Astrocyte of the hippocampus (primary cell): ENCODE measurements around the gene ECI1.
"Not testable (repeated sequence)": the region's sequence is repeated elsewhere in the genome, so short reads cannot be mapped to it uniquely, and the experiment has no call there.

Experiments
- DNase-seq: peaks from one replicate; pipeline ENCODE4 v3.0.0; 2011; ENCODE audit warnings: low read depth, low spot score

The ECI1 gene

DNA sequence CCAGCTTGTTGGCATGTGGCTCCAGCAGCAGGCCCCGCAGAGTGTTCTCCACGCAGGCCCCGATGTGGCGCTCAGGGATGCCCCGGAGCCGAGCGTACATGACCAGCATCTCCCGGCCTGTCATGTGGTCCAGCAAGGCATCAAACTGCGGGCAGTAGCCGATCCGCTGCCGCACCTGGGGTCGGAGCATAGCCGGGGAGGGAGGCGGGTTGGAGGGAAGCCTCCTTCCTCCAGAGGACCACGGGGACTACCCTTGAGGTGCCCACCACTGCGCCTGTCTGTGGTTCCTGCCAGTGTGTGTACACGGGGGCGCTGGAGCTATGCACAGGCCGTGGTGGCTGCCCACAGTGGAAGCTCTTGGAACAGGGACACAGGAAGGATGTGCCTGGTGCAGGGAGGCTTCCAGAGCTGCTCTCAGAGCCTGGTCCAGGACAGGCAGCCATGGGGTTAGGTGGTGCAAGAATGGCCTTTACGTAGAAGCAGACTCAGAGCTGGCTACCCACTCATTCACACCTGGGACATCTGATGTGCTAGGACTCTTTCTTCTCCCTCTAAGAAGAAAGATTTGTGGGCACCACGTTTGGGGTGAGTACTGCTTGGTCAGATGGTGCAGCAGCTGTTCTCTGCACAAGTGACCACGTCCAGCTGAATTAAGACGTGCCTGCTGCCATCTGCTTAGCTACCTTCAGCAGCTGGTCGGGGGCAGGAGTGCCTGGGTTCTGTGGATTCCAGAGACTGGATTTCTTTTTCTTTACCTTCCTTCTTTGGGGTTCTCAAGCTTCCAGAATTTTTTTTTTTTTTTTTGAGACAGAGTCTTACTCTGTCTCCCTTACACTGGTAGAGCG lies 27.8 kb upstream of the ECI1 start:
- DNase-seq: no peak

- DNase-seq: no peak
Measured at GRCh38 chr16:2278272-2278608, 26.9 kb upstream of the ECI1 start.

- no peak for DNase-seq
Measured at GRCh38 chr16:2277466-2278271, 26.3 kb upstream of the ECI1 start.

GRCh38 chr16:2276368-2277195 lies 25.2 kb upstream of the ECI1 start:
- no peak for DNase-seq

DNA sequence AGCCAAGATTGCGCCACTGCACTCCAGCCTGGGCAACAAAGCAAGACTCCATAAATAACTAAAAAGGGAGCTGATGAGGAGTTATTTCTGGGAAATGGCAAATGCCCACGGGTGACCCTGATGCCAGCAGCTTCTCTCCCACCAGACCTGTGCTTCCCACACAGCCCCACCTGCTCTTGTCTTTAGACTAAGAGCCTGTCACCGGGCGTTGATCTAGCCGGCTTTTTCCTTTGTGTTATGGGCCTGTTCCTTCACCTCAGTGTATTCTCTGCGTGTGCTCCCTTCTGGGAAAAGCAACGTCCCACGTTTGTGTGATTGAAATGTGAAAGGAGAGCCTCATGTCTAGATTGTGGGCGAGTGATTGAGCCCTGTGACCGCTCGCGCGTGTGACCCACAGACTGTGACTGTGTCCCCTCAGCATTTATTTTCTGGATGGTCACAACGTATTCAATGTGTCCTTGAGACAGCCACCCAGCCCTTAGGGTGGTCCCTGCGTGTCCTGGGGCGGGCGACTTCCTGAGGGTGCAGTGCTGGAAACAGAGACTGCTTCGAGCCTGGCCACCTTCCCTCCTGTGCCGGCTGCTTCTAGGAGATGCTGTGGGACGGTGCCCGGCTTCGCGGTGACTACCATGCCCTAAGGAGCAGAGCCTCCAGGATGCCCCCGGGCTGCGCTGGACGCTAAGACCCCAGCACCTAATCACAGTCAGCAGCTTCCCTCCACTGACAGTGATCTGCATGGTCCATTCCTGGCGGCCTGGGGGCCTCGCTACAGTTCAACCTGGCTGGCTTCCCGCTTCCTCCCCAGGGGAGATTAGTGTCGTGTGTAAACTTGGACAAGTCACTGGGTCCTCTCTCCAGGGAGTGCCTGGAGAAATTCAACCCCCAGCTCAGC lies 24.3 kb upstream of the ECI1 start:
- no peak for DNase-seq

DNA sequence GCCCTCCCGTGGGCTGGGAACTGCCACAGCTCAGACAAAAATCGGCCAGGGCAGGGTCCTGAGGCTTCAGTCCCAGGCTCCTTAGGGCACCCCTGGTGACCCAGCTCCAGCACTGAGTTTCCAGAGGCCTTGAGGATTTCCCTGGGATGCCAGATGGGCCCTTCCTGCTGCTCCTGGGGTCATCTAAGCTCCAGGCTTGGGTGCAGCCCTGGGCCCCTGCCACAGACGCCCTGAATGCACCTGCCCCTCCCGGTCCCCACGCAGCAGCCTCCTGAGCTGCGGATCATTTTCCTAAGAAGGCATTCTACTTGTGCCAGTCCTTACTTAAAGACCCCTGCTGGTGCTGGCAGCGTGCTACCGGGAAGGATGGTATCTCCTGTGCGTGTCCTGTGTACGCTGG lies 22.5 kb upstream of the ECI1 start:
- no peak for DNase-seq

DNA sequence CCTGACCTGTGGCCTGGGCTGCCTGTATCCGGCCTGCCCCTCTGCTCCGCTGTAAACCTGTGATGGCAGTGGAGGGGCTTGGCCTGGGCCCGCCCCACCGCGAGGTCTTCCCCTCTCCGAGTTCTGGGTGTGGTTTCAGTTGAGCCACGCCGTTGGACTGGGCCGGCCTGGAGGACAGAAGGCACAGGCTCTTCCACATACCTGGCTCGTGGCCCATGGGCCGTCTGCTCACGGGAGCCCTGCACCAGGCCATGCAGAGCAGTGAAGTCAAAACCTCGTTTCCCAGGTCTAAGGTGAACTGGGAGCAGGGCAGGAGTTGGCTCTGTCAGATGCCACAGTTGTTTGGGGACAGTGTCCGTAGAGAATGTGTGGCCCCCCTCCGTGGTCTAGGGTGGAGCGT lies 22.1 kb upstream of the ECI1 start:
- no peak for DNase-seq

GRCh38 chr16:2271848-2272461 lies 20.6 kb upstream of the ECI1 start:
- no peak for DNase-seq

DNA sequence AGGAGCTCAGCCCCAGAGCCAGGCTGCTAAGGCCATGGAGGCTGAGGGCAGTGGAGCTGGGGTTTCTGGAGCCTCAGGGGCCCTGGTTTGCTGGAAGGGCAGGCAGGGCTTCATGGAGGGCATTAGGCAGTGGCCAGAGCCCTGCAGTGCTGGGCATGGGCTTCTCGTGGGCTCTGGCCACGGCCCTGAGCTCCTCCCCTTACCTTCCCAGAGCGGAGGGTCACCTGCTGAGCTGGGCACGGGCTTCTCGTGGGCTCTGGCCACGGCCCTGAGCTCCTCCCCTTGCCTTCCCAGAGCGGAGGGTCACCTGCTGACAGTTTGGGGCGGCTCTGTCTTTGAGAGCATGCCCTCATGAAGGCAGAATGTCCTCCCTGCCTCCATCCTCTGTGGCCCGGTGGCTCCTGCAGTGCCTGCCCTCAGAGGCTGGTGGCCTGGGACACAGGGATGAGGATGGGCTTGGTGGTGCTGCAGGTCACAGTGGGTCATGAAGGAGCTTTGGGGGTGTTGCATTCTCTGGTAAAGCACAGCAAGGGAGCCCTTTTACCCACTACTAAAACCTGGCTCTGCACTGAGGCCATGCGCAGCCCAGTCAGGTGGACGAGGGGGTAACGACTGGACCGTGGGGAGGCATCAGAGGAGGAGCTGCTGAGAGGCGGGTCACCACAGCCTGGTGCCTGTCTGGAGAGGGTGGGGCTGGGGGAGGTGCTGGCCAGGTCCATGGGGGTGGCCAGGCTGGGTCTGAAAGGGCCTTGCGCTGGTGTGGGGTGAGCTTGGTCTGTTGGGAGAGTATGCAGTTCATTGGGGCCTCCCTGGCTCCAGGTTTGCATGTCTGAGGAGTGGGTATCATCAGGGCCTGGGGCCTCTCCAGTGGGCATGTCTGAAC lies 19.4 kb upstream of the ECI1 start:
- no peak for DNase-seq

DNA sequence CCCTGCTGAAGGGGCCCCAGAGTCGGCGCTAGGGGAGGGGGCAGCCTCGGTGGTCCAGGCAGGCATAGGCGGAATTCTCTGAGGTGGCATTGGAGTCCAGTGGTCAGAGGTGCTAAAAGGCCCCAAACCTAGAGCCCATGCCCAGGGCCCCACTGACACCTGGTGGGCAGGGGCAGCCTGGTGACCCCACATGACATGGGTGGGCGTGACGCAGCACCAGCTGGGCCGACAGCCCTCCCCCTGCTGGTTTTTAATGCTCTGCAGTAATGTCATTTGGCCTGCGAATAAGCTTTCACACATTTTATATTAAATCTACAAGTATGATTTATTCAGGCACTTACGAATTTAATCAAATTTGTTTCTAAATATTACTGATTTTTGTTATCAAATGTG lies 18.7 kb upstream of the ECI1 start:
- DNase-seq: no peak

- DNase-seq: peak; percentile 99
Measured at GRCh38 chr16:2267913-2268666, 16.7 kb upstream of the ECI1 start, which contains the start of gene RNPS1. Gene RNPS1 (minus strand): TSS chr16:2268126. CDS start chr16:2264643, 3,483 bp downstream.

- not testable (repeated sequence) for DNase-seq
Measured at GRCh38 chr16:2267505-2267912, 16.1 kb upstream of the ECI1 start.

DNA sequence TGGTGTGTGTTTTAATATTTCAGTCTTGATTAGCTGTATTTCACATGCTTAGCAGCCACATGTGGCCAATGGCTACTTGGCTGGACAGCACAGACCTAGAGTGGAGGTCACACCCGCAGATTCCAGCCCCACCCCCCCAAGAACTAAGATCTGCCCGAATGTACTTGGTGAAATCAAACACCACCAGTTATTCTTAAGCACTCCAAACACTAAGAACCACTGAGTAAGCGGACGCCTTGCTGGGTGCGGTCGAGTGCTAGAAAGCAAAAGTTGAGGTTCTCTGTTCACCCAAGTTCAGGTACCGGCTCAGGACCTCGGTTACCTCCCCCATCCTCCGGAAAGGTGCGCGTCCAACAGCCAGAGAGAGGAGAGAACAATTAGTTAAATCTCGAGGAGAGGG lies 15.5 kb upstream of the ECI1 start:
- peak; percentile 35 for DNase-seq

- not testable (repeated sequence) for DNase-seq
Measured at GRCh38 chr16:2263026-2263425, 11.6 kb upstream of the ECI1 start.

DNA sequence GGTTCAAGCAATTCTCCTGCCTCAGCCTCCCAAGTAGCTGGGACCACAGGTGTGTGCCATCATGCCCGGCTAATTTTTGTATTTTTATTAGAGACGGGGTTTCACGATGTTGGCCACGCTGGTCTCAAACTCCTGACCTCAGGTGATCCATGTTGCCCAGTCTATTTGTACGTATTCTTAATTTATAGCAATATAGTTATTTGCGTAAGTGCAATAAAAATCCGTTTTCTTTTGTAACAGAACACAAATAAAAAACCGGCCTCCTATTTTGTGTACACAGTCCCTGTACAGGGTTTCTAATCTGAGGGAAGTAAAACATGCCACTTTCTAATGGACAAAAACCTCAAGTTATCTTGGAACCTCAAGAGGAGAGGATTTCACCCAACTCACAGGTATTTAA lies 8.9 kb upstream of the ECI1 start:
- DNase-seq: no peak

- not testable (repeated sequence) for DNase-seq
Measured at GRCh38 chr16:2258530-2258929, 7.1 kb upstream of the ECI1 start.

DNA sequence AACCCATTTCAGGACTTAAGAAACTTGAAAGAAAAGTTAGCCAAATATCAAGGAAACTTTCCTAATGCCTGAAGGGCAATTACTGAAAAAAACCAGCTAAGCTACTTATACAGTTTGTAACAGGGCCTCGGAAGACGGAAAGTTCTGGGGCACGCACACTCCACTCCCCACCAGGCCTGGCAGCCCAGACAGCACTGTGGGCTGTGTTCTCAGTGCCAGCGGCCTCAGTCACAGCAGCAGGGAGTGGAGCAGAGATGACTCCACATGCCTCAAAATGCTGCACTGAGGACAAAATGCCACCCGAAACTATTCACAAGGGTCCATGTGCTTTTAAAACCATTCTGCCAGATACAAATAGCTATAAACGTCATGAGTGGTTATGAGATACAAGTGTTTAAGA lies 6.3 kb upstream of the ECI1 start:
- no peak for DNase-seq

DNA sequence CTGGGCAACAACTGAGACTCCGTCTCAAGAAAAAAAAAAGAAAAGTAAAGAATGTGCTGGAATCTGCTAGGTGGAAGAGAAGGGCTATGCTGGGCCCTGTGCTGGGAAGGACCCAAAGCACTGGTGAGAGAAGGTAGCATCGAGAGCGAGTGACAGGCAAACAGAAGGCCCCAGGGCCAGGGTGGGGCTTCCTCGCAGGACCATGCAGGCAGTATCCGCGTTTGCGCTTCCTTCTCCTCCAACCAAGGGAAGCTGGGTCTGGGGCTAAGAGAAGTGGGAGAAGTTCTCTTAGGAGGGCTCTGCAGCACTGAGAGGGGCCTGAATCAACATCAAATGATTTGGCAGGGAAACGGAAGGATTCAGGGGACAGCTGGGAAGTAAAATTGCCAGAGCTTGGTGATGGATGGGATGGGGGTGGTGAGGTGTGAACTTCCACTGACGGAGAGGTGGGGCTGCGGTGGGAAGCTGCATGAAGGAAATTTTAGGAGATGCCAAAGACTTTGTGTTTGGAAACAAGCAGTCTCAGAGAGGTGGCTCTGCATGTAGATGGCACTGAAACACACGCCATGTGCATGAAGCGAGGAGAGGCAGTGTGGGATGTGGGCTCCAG lies 5.2 kb upstream of the ECI1 start:
- no peak for DNase-seq
